ENCODE measurements around the gene CD84. TPM values are rescaled to one million over a fixed set of nuclear protein-coding genes. Genes with fewer than 3 reads are reported as not detected.

CD84 gene
- total RNA-seq, 2 donors from 2014 or later: 1.2 to 6.7 TPM

GRCh38 chr1:160618763-160619274, 39.5 kb upstream of the CD84 start:
- 89% methylated on average over 3 of the region's 3 CpGs for WGBS
- no peaks in the 10 kb centered on the region for H3K9me3 ChIP-seq
- no peak for DNase-seq (ENCODE audit: low spot score)
- TF ChIP-seq CTCF (IDR thresholded peaks at IDR 0.05): no peak
- no peak for TF ChIP-seq POLR2AphosphoS5 (IDR thresholded peaks at IDR 0.05)
- no peak for TF ChIP-seq POLR2A (IDR thresholded peaks at IDR 0.05)
- intact Hi-C loops (cut with DNase I): no loop called here
- no peaks in the 10 kb centered on the region for H3K4me1 ChIP-seq (replicated peaks)
- no peaks in the 10 kb centered on the region for H3K36me3 ChIP-seq
- H3K4me3 ChIP-seq: no peak overlapping the region
- no peak overlapping the region for H3K27ac ChIP-seq
- no peaks in the 10 kb centered on the region for H3K27me3 ChIP-seq (replicated peaks; ENCODE audit: insufficient read depth)

- H3K27ac ChIP-seq: no peak overlapping the region
- no peaks in the 10 kb centered on the region for H3K36me3 ChIP-seq
- TF ChIP-seq CTCF (IDR thresholded peaks at IDR 0.05) (no peak), POLR2A (IDR thresholded peaks at IDR 0.05) (no peak), POLR2AphosphoS5 (IDR thresholded peaks at IDR 0.05) (no peak)
- no peak overlapping the region for H3K4me3 ChIP-seq
- WGBS: 69% methylated on average over 1 of the region's 1 CpG
- no peaks in the 10 kb centered on the region for H3K9me3 ChIP-seq
- intact Hi-C loops (cut with DNase I): no loop called here
- no peak for DNase-seq (ENCODE audit: low spot score)
- H3K27me3 ChIP-seq (replicated peaks; ENCODE audit: insufficient read depth): no peaks in the 10 kb centered on the region
- H3K4me1 ChIP-seq (replicated peaks): no peaks in the 10 kb centered on the region
These were observed 39.0 kb upstream of the CD84 start for GRCh38 chr1:160618327-160618726.

- no peak for DNase-seq (ENCODE audit: low spot score)
- Histone ChIP-seq H3K27ac (no peak overlapping the region), H3K36me3 (no peaks in the 10 kb centered on the region), H3K4me3 (no peak overlapping the region), H3K9me3 (no peaks in the 10 kb centered on the region), H3K4me1 (replicated peaks) (no peaks in the 10 kb centered on the region), H3K27me3 (replicated peaks; ENCODE audit: insufficient read depth) (no peaks in the 10 kb centered on the region)
- intact Hi-C loops (cut with DNase I): no loop called here
- WGBS: 83% methylated on average over 2 of the region's 2 CpGs
- TF ChIP-seq CTCF (IDR thresholded peaks at IDR 0.05) (no peak), POLR2A (IDR thresholded peaks at IDR 0.05) (no peak), POLR2AphosphoS5 (IDR thresholded peaks at IDR 0.05) (no peak)
These were observed 36.4 kb upstream of the CD84 start for GRCh38 chr1:160615660-160616059.

DNA sequence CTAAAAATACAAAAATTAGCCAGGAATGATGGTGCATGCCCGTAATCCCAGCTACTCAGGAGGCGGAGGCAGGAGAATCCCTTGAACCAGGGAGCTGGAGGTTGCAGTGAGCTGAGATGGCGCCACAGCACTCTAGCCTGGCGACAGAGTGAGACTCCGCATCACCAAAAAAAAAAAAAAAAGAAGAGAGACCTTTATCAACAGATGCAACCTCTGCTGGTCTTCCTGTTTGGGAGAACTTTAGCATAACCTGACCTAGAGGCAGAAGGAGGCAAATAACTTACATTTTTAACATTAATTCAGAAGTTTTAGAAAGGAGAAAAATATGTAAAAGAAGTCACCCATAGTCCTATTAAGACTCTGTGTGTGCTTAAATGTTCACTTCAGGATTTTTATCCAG, 35.1 kb upstream of the CD84 start:
- DNase-seq (ENCODE audit: low spot score): no peak
- Histone ChIP-seq H3K9me3 (no peaks in the 10 kb centered on the region), H3K4me1 (replicated peaks) (no peaks in the 10 kb centered on the region), H3K4me3 (no peak overlapping the region), H3K27ac (no peak overlapping the region), H3K36me3 (no peaks in the 10 kb centered on the region), H3K27me3 (replicated peaks; ENCODE audit: insufficient read depth) (no peaks in the 10 kb centered on the region)
- TF ChIP-seq POLR2AphosphoS5 (IDR thresholded peaks at IDR 0.05) (no peak), POLR2A (IDR thresholded peaks at IDR 0.05) (no peak), CTCF (IDR thresholded peaks at IDR 0.05) (no peak)
- intact Hi-C loops (cut with DNase I): no loop called here
- WGBS: 88% methylated on average over 5 of the region's 5 CpGs

DNA sequence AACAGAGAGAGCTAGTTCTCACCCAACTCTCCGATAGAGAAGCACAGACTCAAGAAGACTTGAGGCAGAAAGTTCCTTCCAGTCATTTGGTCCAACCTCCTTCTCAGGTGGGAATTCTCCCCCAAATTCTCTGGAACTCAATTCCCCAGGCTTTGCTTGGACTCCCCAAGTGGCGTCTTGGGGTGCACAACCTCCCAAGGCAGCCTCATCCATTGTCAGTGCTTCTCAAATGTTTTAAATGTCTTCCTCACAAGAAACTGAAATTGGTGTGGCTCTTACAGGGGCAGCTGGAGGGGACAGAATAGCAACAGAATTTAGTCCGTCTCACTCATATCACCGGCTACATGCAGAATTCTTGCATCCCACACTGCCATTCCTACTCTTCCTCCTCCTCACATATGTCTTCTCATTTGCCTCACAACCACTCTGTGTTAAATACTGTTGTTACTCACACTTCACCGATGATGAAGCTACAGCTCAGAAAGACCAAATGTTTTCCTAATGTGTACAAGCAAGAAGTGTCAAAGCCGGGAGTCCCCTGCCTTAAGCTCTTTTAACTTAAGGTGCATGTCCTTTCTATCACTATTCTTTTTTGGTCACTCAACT, 33.4 kb upstream of the CD84 start:
- 86% methylated on average over 6 of the region's 6 CpGs for WGBS
- TF ChIP-seq POLR2A (IDR thresholded peaks at IDR 0.05) (no peak), CTCF (IDR thresholded peaks at IDR 0.05) (no peak), POLR2AphosphoS5 (IDR thresholded peaks at IDR 0.05) (no peak)
- no peaks in the 10 kb centered on the region for H3K27me3 ChIP-seq (replicated peaks; ENCODE audit: insufficient read depth)
- no peak for DNase-seq (ENCODE audit: low spot score)
- intact Hi-C loops (cut with DNase I): no loop called here
- no peak overlapping the region for H3K27ac ChIP-seq
- H3K9me3 ChIP-seq: no peaks in the 10 kb centered on the region
- H3K36me3 ChIP-seq: no peaks in the 10 kb centered on the region
- no peaks in the 10 kb centered on the region for H3K4me1 ChIP-seq (replicated peaks)
- H3K4me3 ChIP-seq: no peak overlapping the region

Data from prostate gland (tissue), 2 donors.